NCI-H82 treated with DMSO at 0.1 percent for 48 hours (cell line): ENCODE measurements around the gene PADI4.

ENCODE experiments used
- DNase-seq: peaks from one replicate; lab custom pipeline; 2025; ENCODE audit not compliant: unreplicated experiment; lab: John Stamatoyannopoulos, UW

PADI4 gene

GRCh38 chr1:17347769-17348592, 40.0 kb downstream of the PADI4 start:
- DNase-seq = no peak

- no peak for DNase-seq
Observed at GRCh38 chr1:17348593-17349234, 40.7 kb downstream of the PADI4 start.

- DNase-seq = no peak
Observed at GRCh38 chr1:17350083-17350482, 42.1 kb downstream of the PADI4 start.

- DNase-seq = no peak
Observed at GRCh38 chr1:17350928-17351446, 43.0 kb downstream of the PADI4 start.

- no peak for DNase-seq
Observed at GRCh38 chr1:17351598-17352324, 43.8 kb downstream of the PADI4 start.

GRCh38 chr1:17352419-17352909, 44.5 kb downstream of the PADI4 start:
- DNase-seq = no peak

GRCh38 chr1:17355898-17356297, 47.9 kb downstream of the PADI4 start:
- DNase-seq = no peak

GRCh38 chr1:17356387-17357026, 48.5 kb downstream of the PADI4 start:
- DNase-seq = no peak

GRCh38 chr1:17358557-17358956, 50.6 kb downstream of the PADI4 start:
- no peak for DNase-seq

GRCh38 chr1:17359031-17359430, 51.0 kb downstream of the PADI4 start:
- no peak for DNase-seq

GRCh38 chr1:17359808-17360207, 51.8 kb downstream of the PADI4 start:
- no peak for DNase-seq

- no peak for DNase-seq
Observed at GRCh38 chr1:17360272-17360956, 52.4 kb downstream of the PADI4 start.

- no peak for DNase-seq
Observed at GRCh38 chr1:17361687-17362086, 53.7 kb downstream of the PADI4 start.

- no peak for DNase-seq
Observed at GRCh38 chr1:17363351-17363750, 55.4 kb downstream of the PADI4 start.

GRCh38 chr1:17363771-17364170, 55.8 kb downstream of the PADI4 start:
- DNase-seq = no peak

GRCh38 chr1:17365293-17365692, 57.3 kb downstream of the PADI4 start:
- DNase-seq = no peak

- DNase-seq = no peak
Observed at GRCh38 chr1:17369466-17369865, 61.5 kb downstream of the PADI4 start.

GRCh38 chr1:17370618-17371017, 62.6 kb downstream of the PADI4 start:
- DNase-seq = no peak

GRCh38 chr1:17371896-17372295, 63.9 kb downstream of the PADI4 start, which contains the start of gene PADI6:
TSS of gene PADI6 (plus strand) at chr1:17372196. CDS start at chr1:17372246, 50 bp downstream.
- DNase-seq = no peak

- DNase-seq = no peak
Observed at GRCh38 chr1:17372955-17373354, 65.0 kb downstream of the PADI4 start.
